ENCODE data around the gene EIPR1. TPM values are rescaled to one million over a fixed set of nuclear protein-coding genes. Genes with fewer than 3 reads are reported as not detected.

Gene EIPR1
- total and polyA plus RNA-seq, 2 donors (not counting 3 experiments of a cell fraction or from before 2014, with no cell fraction given), result 30.8 to 57.3 TPM

GRCh38 chr2:3178578-3179031 is 199.0 kb downstream of the EIPR1 start:
- H3K9me3 ChIP-seq (replicated peaks; ENCODE audit: control insufficient read depth, insufficient read depth, low read length), result no peaks in the 10 kb centered on the region
- no peaks in the 10 kb centered on the region for H3K4me1 ChIP-seq (ENCODE audit: control insufficient read depth, extremely low read depth, insufficient read depth, low read length)
- H4K20me1 ChIP-seq (replicated peaks; ENCODE audit: control insufficient read depth, extremely low read depth, insufficient read depth, low read length), result no peaks in the 10 kb centered on the region
- FAIRE-seq, result no peak
- TF ChIP-seq POLR2A (IDR thresholded peaks at IDR 0.05; ENCODE audit: low read depth, low read length), result no peak
- dilution Hi-C loops (cut with MboI; ENCODE audit: extremely low pct_ligation_motif_present, low sequenced_read_pairs), result no loop called here
- DNase-seq (ENCODE audit: low read depth, low spot score), result no peak
- no peaks in the 10 kb centered on the region for H3K27me3 ChIP-seq (ENCODE audit: control insufficient read depth in 2 of 2, insufficient read depth in 2 of 2, low read length in 2 of 2)
- no peaks in the 10 kb centered on the region for H3K9me1 ChIP-seq (replicated peaks; ENCODE audit: control insufficient read depth, extremely low read depth, insufficient read depth, low read length)
- H3K4me3 ChIP-seq (replicated peaks in 1 of 3; ENCODE audit: insufficient read depth in 1 of 3, low read depth in 1 of 3, low read length in 3 of 3), result no peak overlapping the region
- no peak overlapping the region for H3K27ac ChIP-seq (ENCODE audit: insufficient read depth, low read depth, low read length)
- no peak overlapping the region for H3K9ac ChIP-seq (replicated peaks; ENCODE audit: extremely low read depth, insufficient read depth, low read length)
- CTCF ChIA-PET, result no interaction called here
- no peaks in the 10 kb centered on the region for H3K36me3 ChIP-seq (ENCODE audit: control insufficient read depth in 2 of 2, extremely low read depth in 1 of 2, insufficient read depth in 2 of 2, low read length in 2 of 2)
- no peaks in the 10 kb centered on the region for H3K79me2 ChIP-seq (ENCODE audit: control insufficient read depth, insufficient read depth, low read length)
- H2AFZ ChIP-seq (ENCODE audit: low read depth, low read length), result no peak overlapping the region
- intact Hi-C loops (cut with micrococcal nuclease), result no loop called here
- POLR2A ChIA-PET, result no interaction called here
- no peak overlapping the region for H3K4me2 ChIP-seq (ENCODE audit: insufficient read depth, low read length)
- BruUV-seq (replicated peaks), result no TSS peak

DNA sequence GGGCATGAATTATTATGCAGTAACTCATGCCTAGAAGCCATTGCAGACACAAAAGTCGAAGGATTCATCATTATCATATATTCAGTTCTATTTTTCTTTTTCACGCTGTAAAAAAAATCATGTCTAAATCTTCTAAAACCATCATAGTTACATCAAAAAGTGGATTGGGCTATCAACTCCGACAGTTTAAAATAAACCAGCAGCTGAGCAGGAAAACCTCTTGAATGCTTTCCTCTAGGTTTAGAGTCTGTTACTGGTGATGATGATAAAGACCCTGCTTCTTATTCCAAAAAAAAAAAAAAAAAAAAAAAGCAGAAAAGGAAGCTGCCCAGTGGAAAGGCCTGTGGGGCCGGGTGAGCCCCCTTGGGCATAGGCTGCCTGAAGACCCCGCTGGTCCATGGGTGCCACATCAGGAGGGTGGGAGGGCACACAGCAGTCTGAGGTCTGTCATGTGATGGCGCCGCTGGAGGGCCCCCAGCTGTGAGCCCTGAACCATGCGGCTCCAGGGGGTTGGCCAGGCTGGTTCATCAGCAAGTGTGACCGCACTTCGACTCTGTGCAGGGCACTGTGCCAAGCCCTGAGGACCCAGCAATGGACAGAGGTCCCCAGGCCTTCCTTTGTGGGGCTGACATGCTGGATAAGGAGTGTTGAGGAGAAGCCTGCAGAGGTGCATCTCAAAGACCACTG is 199.6 kb downstream of the EIPR1 start:
- FAIRE-seq (no peak), DNase-seq (ENCODE audit: low read depth, low spot score) (no peak)
- H3K27ac ChIP-seq (ENCODE audit: insufficient read depth, low read depth, low read length), result no peak overlapping the region
- no peak overlapping the region for H2AFZ ChIP-seq (ENCODE audit: low read depth, low read length)
- H3K9ac ChIP-seq (replicated peaks; ENCODE audit: extremely low read depth, insufficient read depth, low read length), result no peak overlapping the region
- H3K36me3 ChIP-seq (ENCODE audit: control insufficient read depth in 2 of 2, extremely low read depth in 1 of 2, insufficient read depth in 2 of 2, low read length in 2 of 2), result no peaks in the 10 kb centered on the region
- no peak overlapping the region for H3K4me2 ChIP-seq (ENCODE audit: insufficient read depth, low read length)
- no peaks in the 10 kb centered on the region for H3K9me3 ChIP-seq (replicated peaks; ENCODE audit: control insufficient read depth, insufficient read depth, low read length)
- H3K4me1 ChIP-seq (ENCODE audit: control insufficient read depth, extremely low read depth, insufficient read depth, low read length), result no peaks in the 10 kb centered on the region
- dilution Hi-C loops (cut with MboI; ENCODE audit: extremely low pct_ligation_motif_present, low sequenced_read_pairs) (no loop called here), intact Hi-C loops (cut with micrococcal nuclease) (no loop called here)
- POLR2A ChIA-PET, result no interaction called here
- CTCF ChIA-PET, result no interaction called here
- H4K20me1 ChIP-seq (replicated peaks; ENCODE audit: control insufficient read depth, extremely low read depth, insufficient read depth, low read length), result no peaks in the 10 kb centered on the region
- no peaks in the 10 kb centered on the region for H3K9me1 ChIP-seq (replicated peaks; ENCODE audit: control insufficient read depth, extremely low read depth, insufficient read depth, low read length)
- TF ChIP-seq FOS (IDR thresholded peaks at IDR 0.05; ENCODE audit: borderline replicate concordance, insufficient read depth, low read length) (no peak), JUN (IDR thresholded peaks at IDR 0.05; ENCODE audit: borderline replicate concordance, insufficient read depth, insufficient read length, low read depth) (no peak), CTCF (IDR thresholded peaks at IDR 0.05; ENCODE audit: extremely low read depth in 1 of 2, insufficient read depth in 1 of 2, low read depth in 1 of 2, low read length in 2 of 2) (no peak), GATA2 (IDR thresholded peaks at IDR 0.05; ENCODE audit: insufficient read depth, insufficient read length, low read depth, low read length) (no peak), POLR2AphosphoS5 (IDR thresholded peaks at IDR 0.05; ENCODE audit: insufficient read depth, low read depth, low read length) (no peak), EZH2 (IDR thresholded peaks at IDR 0.05; ENCODE audit: borderline replicate concordance, low read depth, low read length, severe bottlenecking) (no peak)
- TF ChIP-seq, protein P1, sequence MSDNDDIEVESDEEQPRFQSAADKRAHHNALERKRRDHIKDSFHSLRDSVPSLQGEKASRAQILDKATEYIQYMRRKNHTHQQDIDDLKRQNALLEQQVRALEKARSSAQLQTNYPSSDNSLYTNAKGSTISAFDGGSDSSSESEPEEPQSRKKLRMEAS (IDR thresholded peaks at IDR 0.05; ENCODE audit: insufficient read depth, insufficient read length), result no peak
- H3K4me3 ChIP-seq (replicated peaks in 1 of 3; ENCODE audit: insufficient read depth in 1 of 3, low read depth in 1 of 3, low read length in 3 of 3), result no peak overlapping the region
- H3K79me2 ChIP-seq (ENCODE audit: control insufficient read depth, insufficient read depth, low read length), result no peaks in the 10 kb centered on the region
- no peaks in the 10 kb centered on the region for H3K27me3 ChIP-seq (ENCODE audit: control insufficient read depth in 2 of 2, insufficient read depth in 2 of 2, low read length in 2 of 2)
- no TSS peak for BruUV-seq (replicated peaks)
